ENCODE data around the gene NFKBIE. TPM values are rescaled to one million over a fixed set of nuclear protein-coding genes. Genes with fewer than 3 reads are reported as not detected.

Gene NFKBIE
- total and polyA plus RNA-seq, 2 experiments from 2014 or later, result 12.5 to 34.2 TPM

DNA sequence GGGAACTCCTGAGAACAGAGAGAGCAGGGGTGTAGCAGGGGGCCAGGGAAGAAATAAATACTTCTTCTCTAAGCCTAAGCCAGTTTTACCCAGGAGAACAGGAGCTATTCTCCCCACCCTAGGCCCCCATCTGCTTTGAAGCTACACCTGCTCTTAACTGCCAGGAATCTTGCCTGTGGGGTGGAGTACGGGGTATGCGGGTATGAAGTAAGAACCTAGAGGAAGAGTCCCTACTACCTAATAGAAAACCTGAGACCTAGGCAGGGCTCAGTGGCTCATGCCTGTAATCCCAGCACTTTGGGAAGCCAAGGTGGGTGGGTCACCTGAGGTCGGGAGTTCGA lies 40.4 kb downstream of the NFKBIE start:
- Histone ChIP-seq H3K4me3 (no peak overlapping the region), H3K27me3 (no peaks in the 10 kb centered on the region), H3K9me3 (ENCODE audit: low read depth) (no peaks in the 10 kb centered on the region), H3K4me1 (ENCODE audit: low read depth) (peaks cover 36% of the 10 kb centered on the region), H3K27ac (no peak overlapping the region), H3K36me3 (no peaks in the 10 kb centered on the region)
- TF ChIP-seq, protein P1, sequence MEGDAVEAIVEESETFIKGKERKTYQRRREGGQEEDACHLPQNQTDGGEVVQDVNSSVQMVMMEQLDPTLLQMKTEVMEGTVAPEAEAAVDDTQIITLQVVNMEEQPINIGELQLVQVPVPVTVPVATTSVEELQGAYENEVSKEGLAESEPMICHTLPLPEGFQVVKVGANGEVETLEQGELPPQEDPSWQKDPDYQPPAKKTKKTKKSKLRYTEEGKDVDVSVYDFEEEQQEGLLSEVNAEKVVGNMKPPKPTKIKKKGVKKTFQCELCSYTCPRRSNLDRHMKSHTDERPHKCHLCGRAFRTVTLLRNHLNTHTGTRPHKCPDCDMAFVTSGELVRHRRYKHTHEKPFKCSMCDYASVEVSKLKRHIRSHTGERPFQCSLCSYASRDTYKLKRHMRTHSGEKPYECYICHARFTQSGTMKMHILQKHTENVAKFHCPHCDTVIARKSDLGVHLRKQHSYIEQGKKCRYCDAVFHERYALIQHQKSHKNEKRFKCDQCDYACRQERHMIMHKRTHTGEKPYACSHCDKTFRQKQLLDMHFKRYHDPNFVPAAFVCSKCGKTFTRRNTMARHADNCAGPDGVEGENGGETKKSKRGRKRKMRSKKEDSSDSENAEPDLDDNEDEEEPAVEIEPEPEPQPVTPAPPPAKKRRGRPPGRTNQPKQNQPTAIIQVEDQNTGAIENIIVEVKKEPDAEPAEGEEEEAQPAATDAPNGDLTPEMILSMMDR (IDR thresholded peaks at IDR 0.05; ENCODE audit: low read depth, low read length), result no peak
- DNase-seq (ENCODE audit: low read depth in 1 of 2, low spot score in 1 of 2), result no peak

DNA sequence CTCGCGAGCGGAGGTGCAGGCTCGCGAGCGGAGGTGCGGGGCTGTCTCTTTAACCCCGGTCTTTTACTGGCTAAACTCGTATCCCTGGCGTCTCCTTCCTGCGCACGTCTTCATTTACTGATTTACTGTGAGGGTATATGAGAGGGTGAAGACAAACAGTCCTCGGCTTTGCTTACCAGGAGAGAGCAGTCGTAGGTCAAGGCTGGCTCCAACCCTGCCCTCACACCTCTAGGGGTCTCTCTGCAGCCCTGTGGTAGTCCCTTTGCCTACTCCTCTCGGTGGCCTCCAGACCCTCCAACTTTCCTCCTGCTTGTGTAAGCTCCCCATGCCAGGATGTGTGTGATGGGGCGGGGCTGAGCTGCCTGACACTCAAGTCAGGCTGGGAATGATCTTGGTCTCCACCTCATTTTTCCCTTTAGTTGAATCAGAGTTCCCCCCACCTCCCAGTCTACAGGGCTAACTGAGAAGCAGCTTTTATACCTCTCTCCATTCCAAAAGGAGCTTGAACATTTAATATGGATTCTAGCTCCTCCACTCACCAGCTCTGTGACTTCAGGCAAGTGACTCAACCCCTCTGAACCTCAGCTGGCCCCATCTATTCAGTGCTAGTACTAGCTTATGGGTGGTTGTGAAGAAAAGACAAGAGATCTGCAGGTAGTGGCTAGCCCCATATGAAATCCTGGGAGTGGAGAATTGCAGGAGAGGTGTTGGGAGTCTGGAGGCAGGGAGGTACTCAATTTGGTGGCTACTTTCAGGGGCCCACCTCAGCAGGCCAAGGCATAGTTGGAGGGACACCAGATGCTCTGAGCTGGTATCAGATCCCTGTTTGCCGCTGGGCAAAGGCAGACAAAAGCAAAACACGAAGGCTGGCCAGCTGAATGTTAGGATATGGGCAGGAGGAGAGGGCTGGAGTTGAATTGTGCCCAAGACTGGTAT lies 41.1 kb downstream of the NFKBIE start:
- peak; percentile 16 to 39 for DNase-seq (ENCODE audit: low read depth in 1 of 2, low spot score in 1 of 2)
- peaks cover 36% of the 10 kb centered on the region for H3K4me1 ChIP-seq (ENCODE audit: low read depth)

DNA sequence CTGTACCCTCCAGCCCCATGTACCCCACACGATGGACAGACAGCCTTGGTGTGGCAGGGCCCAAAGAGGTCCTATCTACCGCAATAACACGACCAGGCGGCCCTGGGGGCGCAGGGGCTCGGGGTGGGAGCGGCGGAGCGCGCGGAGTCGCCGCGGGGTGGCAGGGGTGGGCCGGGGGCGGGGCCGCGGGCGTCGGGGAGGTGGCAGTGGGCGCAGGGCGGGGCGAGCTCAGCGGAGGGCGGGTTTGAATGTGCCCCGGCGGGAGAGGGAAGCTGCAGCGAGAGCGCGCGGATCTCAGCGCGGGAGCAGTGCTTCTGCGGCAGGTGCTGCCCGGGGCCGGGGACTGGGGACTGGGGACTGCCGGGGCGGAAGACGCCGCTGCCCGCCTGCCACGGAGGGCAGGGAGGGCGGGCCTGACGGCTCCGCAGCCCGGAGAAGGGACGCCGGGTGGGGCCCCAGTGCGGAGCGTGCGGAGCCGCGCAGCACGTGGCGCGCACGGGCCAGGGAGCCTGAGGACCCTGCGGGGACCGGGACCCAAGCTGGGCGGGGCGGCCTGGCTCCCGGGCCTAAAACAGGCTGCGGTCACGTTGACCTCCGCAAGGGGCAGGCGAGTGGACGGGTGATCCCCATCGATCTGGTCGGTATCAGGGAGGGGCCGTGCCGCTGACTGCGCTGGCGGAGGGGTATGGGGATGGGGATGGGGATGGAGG lies 41.9 kb downstream of the NFKBIE start, which contains the start of gene SLC29A1:
Gene SLC29A1, plus strand, starts transcription at position 277 of the 710 bp plus-strand sequence. CDS start 3,719 bp downstream, outside the sequence.
- peaks cover 34% of the 10 kb centered on the region for H3K4me1 ChIP-seq (ENCODE audit: low read depth)
- TF ChIP-seq, protein P1 (IDR thresholded peaks at IDR 0.05; ENCODE audit: low read depth, low read length), result no peak
- H3K4me3 ChIP-seq, result peak within 1 kb of the TSS; percentile 47
- H3K27me3 ChIP-seq, result no peaks in the 10 kb centered on the region
- no peaks in the 10 kb centered on the region for H3K9me3 ChIP-seq (ENCODE audit: low read depth)
- peak within 1 kb of the TSS; percentile 13 for H3K27ac ChIP-seq
- peak; percentile 39 to 87 for DNase-seq (ENCODE audit: low read depth in 1 of 2, low spot score in 1 of 2)
- H3K36me3 ChIP-seq, result no peaks in the 10 kb centered on the region

More for the DNA sequence above, 41.1 kb downstream of the NFKBIE start:
- H3K9me3 ChIP-seq (ENCODE audit: low read depth), result no peaks in the 10 kb centered on the region
- no peak overlapping the region for H3K27ac ChIP-seq
- H3K4me3 ChIP-seq, result peak overlapping the region; percentile 47
- no peaks in the 10 kb centered on the region for H3K27me3 ChIP-seq
- TF ChIP-seq, protein P1 (IDR thresholded peaks at IDR 0.05; ENCODE audit: low read depth, low read length), result no peak
- H3K36me3 ChIP-seq, result no peaks in the 10 kb centered on the region

DNA sequence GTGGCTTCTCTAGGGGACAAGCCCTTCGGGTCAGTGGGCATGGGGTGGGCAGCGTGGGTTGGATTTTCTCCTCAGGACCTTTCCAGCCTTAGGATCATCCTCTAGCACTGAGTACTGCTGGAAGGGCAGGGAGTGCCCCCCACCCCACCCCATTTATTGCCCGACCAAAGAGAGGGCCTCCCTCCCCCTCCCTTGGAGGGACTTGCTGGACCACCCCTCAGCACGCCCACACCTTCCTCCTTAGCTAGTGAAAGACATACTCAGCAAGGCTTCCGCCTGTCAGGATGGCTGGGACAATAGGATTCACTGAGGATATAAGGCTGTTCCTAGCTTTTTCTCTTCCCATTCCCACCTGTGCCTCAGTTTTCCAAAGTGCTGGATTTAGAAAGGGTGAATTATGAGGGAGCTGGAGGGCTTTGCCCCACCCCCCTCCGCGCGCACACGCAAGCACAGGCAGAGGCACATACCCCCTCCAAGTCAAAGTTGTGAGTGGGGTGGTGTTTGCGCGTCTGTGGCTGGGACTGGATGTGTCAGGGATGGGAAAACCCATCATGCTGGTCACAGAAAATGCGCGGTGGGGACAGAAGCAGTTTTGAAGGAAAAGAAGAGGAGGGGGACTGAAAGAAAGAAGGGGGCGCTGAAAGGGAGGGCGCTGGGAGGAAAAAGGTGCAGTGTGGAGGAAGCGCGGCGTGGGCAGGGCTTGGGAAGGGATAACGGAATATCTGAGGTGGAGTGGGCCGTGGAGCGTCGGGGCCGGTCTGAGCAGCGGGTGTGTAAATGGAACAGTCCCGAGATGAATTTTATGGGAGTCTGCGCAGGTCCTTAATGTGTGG lies 42.6 kb downstream of the NFKBIE start:
- no peak for DNase-seq (ENCODE audit: low read depth in 1 of 2, low spot score in 1 of 2)
- TF ChIP-seq, protein P1 (IDR thresholded peaks at IDR 0.05; ENCODE audit: low read depth, low read length), result no peak

DNA sequence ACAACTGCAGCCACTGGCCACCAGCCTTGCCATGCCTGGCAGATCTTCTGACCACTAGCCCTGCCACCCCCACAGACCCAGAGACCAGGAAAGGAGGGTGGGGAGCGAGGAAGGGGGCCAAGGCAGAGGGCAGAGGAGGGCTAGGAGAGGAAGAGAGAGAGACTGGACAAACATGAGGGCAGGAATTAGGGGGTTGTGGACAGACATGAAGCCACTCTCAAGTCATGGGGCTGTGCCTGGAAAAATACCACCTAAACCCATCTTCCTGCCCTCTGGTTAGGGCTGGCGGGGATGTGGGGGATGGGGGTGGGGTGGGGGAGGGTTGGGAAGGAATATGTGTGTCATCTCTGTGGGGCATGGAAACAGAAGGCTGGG lies 43.4 kb downstream of the NFKBIE start:
- no peak for DNase-seq (ENCODE audit: low read depth in 1 of 2, low spot score in 1 of 2)
- Histone ChIP-seq H3K4me1 (ENCODE audit: low read depth) (peaks cover 30% of the 10 kb centered on the region), H3K36me3 (no peaks in the 10 kb centered on the region), H3K27ac (peak overlapping the region; percentile 64), H3K4me3 (no peak overlapping the region), H3K9me3 (ENCODE audit: low read depth) (no peaks in the 10 kb centered on the region), H3K27me3 (no peaks in the 10 kb centered on the region)
- TF ChIP-seq, protein P1 (IDR thresholded peaks at IDR 0.05; ENCODE audit: low read depth, low read length), result no peak

More for the DNA sequence above, 42.6 kb downstream of the NFKBIE start:
- Histone ChIP-seq H3K9me3 (ENCODE audit: low read depth) (no peaks in the 10 kb centered on the region), H3K36me3 (no peaks in the 10 kb centered on the region), H3K27ac (no peak overlapping the region), H3K27me3 (no peaks in the 10 kb centered on the region), H3K4me3 (peak overlapping the region; percentile 47), H3K4me1 (ENCODE audit: low read depth) (peaks cover 30% of the 10 kb centered on the region)
